T-cell (primary cell): ENCODE data around the gene TRIM45. TPM values are rescaled to one million over a fixed set of nuclear protein-coding genes. Genes with fewer than 3 reads are reported as not detected.

Experiments
- ATAC-seq, 4 experiments: fragments of 200-7000 bp in 3 of 4; fragments of 150-1000 bp in 1 of 4; cut with Tn5 transposase; replicated peaks in 1 of 4; 1 replicate in 3 of 4; 2 replicates in 1 of 4; pipeline ENCODE4 v1.10.0; 2021; ENCODE audit warnings: moderate library complexity in 3 of 4, mild to moderate bottlenecking in 2 of 4, moderate number of reproducible peaks in 1 of 4
- CTCF ChIA-PET, 2 donors: fragments of 300-600 bp; sonication (Branson Sonifier 250); formaldehyde crosslinking; loops; one replicate each; lab custom pipeline; 2022; ENCODE audit warnings: antibody characterized with exemption in 2 of 2; lab: Charles Lee
- POLR2A ChIA-PET, 2 donors: fragments of 300-600 bp; sonication (Branson Sonifier 250); formaldehyde crosslinking; loops; one replicate each; lab custom pipeline; 2022; ENCODE audit warnings: antibody characterized with exemption in 2 of 2; lab: Charles Lee
- DNase-seq, 35 experiments: peaks; one replicate each; pipeline versions ENCODE4 v3.0.0 to v3.0.0-alpha.2; 2013 to 2023
- H3K27ac ChIP-seq: one replicate; pipeline ENCODE4 v1.5.1; 2013; ENCODE audit warnings: low read length
- H3K27me3 ChIP-seq, 2 experiments: replicated peaks in 1 of 2; 1 replicate in 1 of 2; 2 replicates in 1 of 2; pipeline versions ENCODE4 v1.6.1 to v1.7.0; 2013; ENCODE audit warnings: low read length in 1 of 2, mixed read lengths in 1 of 2; ENCODE audit not compliant: control insufficient read depth in 2 of 2, insufficient read depth in 2 of 2; ENCODE audit errors: extremely low read depth in 1 of 2
- H3K36me3 ChIP-seq, 2 donors: 1 replicate in 1 of 2; 2 replicates in 1 of 2; pipeline versions ENCODE4 v1.6.1 to v1.7.0; 2013; ENCODE audit warnings: low read length in 1 of 2; ENCODE audit not compliant: control insufficient read depth in 2 of 2, insufficient read depth in 1 of 2; ENCODE audit errors: extremely low read depth in 1 of 2
- H3K4me1 ChIP-seq, 2 experiments: 1 replicate in 1 of 2; 2 replicates in 1 of 2; pipeline versions ENCODE4 v1.6.1 to v1.7.0; 2013; ENCODE audit warnings: low read length in 2 of 2, mixed read lengths in 1 of 2; ENCODE audit not compliant: insufficient read depth in 2 of 2, control insufficient read depth in 1 of 2; ENCODE audit errors: extremely low read depth in 1 of 2
- H3K4me3 ChIP-seq, 2 donors: 1 replicate in 1 of 2; 2 replicates in 1 of 2; pipeline versions ENCODE4 v1.5.1 to v1.7.0; 2013; ENCODE audit warnings: mild to moderate bottlenecking in 2 of 2, low read length in 1 of 2, moderate library complexity in 1 of 2; ENCODE audit not compliant: control insufficient read depth in 1 of 2; ENCODE audit errors: extremely low read depth in 1 of 2
- H3K9me3 ChIP-seq: 2 replicates; pipeline ENCODE4 v1.7.0; 2013
- H3K27ac Mint-ChIP-seq, 2 donors: one replicate each; pipeline ENCODE4 v1.8.0; 2020 to 2021; ENCODE audit warnings: mild to moderate bottlenecking in 2 of 2, mixed read lengths in 2 of 2
- H3K27me3 Mint-ChIP-seq, 2 donors: one replicate each; pipeline ENCODE4 v1.8.0; 2021 to 2022; ENCODE audit warnings: mixed read lengths in 2 of 2
- H3K36me3 Mint-ChIP-seq: one replicate; pipeline ENCODE4 v1.8.0; 2021; ENCODE audit warnings: mixed read lengths
- H3K4me1 Mint-ChIP-seq, 3 donors: one replicate each; pipeline ENCODE4 v1.8.0; 2020 to 2022; ENCODE audit warnings: mixed read lengths in 3 of 3, mild to moderate bottlenecking in 1 of 3
- H3K4me3 Mint-ChIP-seq, 3 donors: one replicate each; pipeline ENCODE4 v1.8.0; 2020 to 2022; ENCODE audit warnings: mild to moderate bottlenecking in 3 of 3, mixed read lengths in 3 of 3, moderate library complexity in 3 of 3
- H3K9me3 Mint-ChIP-seq, 3 donors: one replicate each; pipeline ENCODE4 v1.8.0; 2020 to 2022; ENCODE audit warnings: mixed read lengths in 3 of 3
- WGBS: methylation state at CpG from one replicate; pipeline ENCODE4 v1.1.5; 2013; ENCODE audit warnings: missing lambda C conversion rate; ENCODE audit not compliant: insufficient coverage; 5-methylcytosine and 5-hydroxymethylcytosine counted together
- total RNA-seq, 35 experiments: library from RNA in 6 of 35; stranded (reverse) in 6 of 35; fragments of 120-200 nt in 1 of 35; gene quantifications; one replicate each; pipeline versions ENCODE4 v1.2.1 to v1.2.4 and lab custom pipeline; 2013 to 2026

TRIM45 gene
- total RNA-seq, 5 donors from 2014 or later (not counting 1 experiment from before 2014, with no cell fraction given), result 0.23 to 0.65 (median 0.30) TPM

- Mint-ChIP-seq H3K36me3 (no peaks in the 10 kb centered on the region), H3K9me3 (no peaks in the 10 kb centered on the region), H3K4me3 (no peak overlapping the region), H3K4me1 (peaks cover 6 to 16% (median 14%) of the 10 kb centered on the region in 3 donors), H3K27ac (no peak overlapping the region), H3K27me3 (peaks cover 0 to 3% of the 10 kb centered on the region in 2 donors)
- H3K27ac ChIP-seq, result no peak overlapping the region
- H3K9me3 ChIP-seq, result no peaks in the 10 kb centered on the region
- 92% methylated on average over 9 of the region's 12 CpGs for WGBS
- H3K36me3 ChIP-seq, result no peaks in the 10 kb centered on the region
- DNase-seq (no peak), ATAC-seq (no peak)
- H3K4me3 ChIP-seq, result no peak overlapping the region
- ChIA-PET CTCF (no interaction called here), POLR2A (no interaction called here)
- H3K27me3 ChIP-seq, result peaks cover 0 to 12% of the 10 kb centered on the region in 2 experiments
- H3K4me1 ChIP-seq, result peaks cover 0 to 15% of the 10 kb centered on the region in 2 experiments
Measured at GRCh38 chr1:117118137-117118536, 3.4 kb downstream of the TRIM45 start.

- no peak overlapping the region for H3K27ac Mint-ChIP-seq
- Histone ChIP-seq H3K27ac (no peak overlapping the region), H3K4me3 (no peak overlapping the region), H3K4me1 (peaks cover 0 to 15% of the 10 kb centered on the region in 2 experiments), H3K36me3 (no peaks in the 10 kb centered on the region), H3K9me3 (no peaks in the 10 kb centered on the region), H3K27me3 (peaks cover 0 to 12% of the 10 kb centered on the region in 2 experiments)
- ChIA-PET CTCF (no interaction called here), POLR2A (no interaction called here)
- H3K36me3 Mint-ChIP-seq, result no peaks in the 10 kb centered on the region
- no peak for ATAC-seq
- DNase-seq, result no peak
- WGBS, result 100% methylated on average over 2 of the region's 2 CpGs
- peaks cover 0 to 3% of the 10 kb centered on the region in 2 donors for H3K27me3 Mint-ChIP-seq
- no peaks in the 10 kb centered on the region for H3K9me3 Mint-ChIP-seq
- H3K4me3 Mint-ChIP-seq, result no peak overlapping the region
- H3K4me1 Mint-ChIP-seq, result peaks cover 6 to 14% (median 13%) of the 10 kb centered on the region in 3 donors
Measured at GRCh38 chr1:117117697-117118096, 3.9 kb downstream of the TRIM45 start.

- peaks cover 6 to 13% (median 12%) of the 10 kb centered on the region in 3 donors for H3K4me1 Mint-ChIP-seq
- Histone ChIP-seq H3K4me1 (peaks cover 0 to 8% of the 10 kb centered on the region in 2 experiments), H3K27ac (no peak overlapping the region), H3K36me3 (no peaks in the 10 kb centered on the region), H3K9me3 (no peaks in the 10 kb centered on the region), H3K27me3 (peaks cover 0 to 4% of the 10 kb centered on the region in 2 experiments), H3K4me3 (no peak overlapping the region)
- no peak overlapping the region for H3K4me3 Mint-ChIP-seq
- POLR2A ChIA-PET, result interaction anchor here in 1 of 2 donors (0.7 kb wide), 1 partner anchor 13 kb away, joined by 4 read pairs; no protein-coding TSS in a partner anchor
- no peaks in the 10 kb centered on the region for H3K9me3 Mint-ChIP-seq
- no peak for DNase-seq
- H3K27ac Mint-ChIP-seq, result no peak overlapping the region
- ATAC-seq, result no peak
- H3K27me3 Mint-ChIP-seq, result peaks cover 0 to 3% of the 10 kb centered on the region in 2 donors
- WGBS, result no CpG with 5 or more reads among the region's 3 CpGs
- no peaks in the 10 kb centered on the region for H3K36me3 Mint-ChIP-seq
- CTCF ChIA-PET, result interaction anchor here in 1 of 2 donors (0.6 to 1.0 kb wide), 2 partner anchors 12 to 783 kb away, joined by 3 to 4 read pairs; no protein-coding TSS in a partner anchor
Measured at GRCh38 chr1:117116784-117117130, 4.8 kb downstream of the TRIM45 start.

GRCh38 chr1:117116090-117116783 lies 5.3 kb downstream of the TRIM45 start:
- no peaks in the 10 kb centered on the region for H3K9me3 Mint-ChIP-seq
- H3K27me3 Mint-ChIP-seq, result peaks cover 0 to 3% of the 10 kb centered on the region in 2 donors
- no peak overlapping the region for H3K27ac ChIP-seq
- CTCF ChIA-PET, result interaction anchor here in 1 of 2 donors (0.6 to 1.0 kb wide), 2 partner anchors 13 to 783 kb away, joined by 3 to 4 read pairs; no protein-coding TSS in a partner anchor
- no peak overlapping the region for H3K4me3 Mint-ChIP-seq
- no peaks in the 10 kb centered on the region for H3K36me3 Mint-ChIP-seq
- no peaks in the 10 kb centered on the region for H3K36me3 ChIP-seq
- DNase-seq (no peak), ATAC-seq (no peak)
- H3K4me1 ChIP-seq, result peaks cover 0 to 6% of the 10 kb centered on the region in 2 experiments
- H3K27me3 ChIP-seq, result peaks cover 0 to 2% of the 10 kb centered on the region in 2 experiments
- H3K9me3 ChIP-seq, result no peaks in the 10 kb centered on the region
- 83% methylated on average over 1 of the region's 13 CpGs for WGBS
- H3K4me3 ChIP-seq, result no peak overlapping the region
- peaks cover 6 to 13% (median 12%) of the 10 kb centered on the region in 3 donors for H3K4me1 Mint-ChIP-seq
- POLR2A ChIA-PET, result interaction anchor here in 1 of 2 donors (0.7 kb wide), 1 partner anchor 13 kb away, joined by 4 read pairs; no protein-coding TSS in a partner anchor
- H3K27ac Mint-ChIP-seq, result no peak overlapping the region

- Mint-ChIP-seq H3K9me3 (no peaks in the 10 kb centered on the region), H3K4me1 (peaks cover 0 to 15% (median 13%) of the 10 kb centered on the region in 3 donors), H3K27ac (no peak overlapping the region), H3K4me3 (no peak overlapping the region), H3K27me3 (peaks cover 0 to 3% of the 10 kb centered on the region in 2 donors), H3K36me3 (no peaks in the 10 kb centered on the region)
- CTCF ChIA-PET, result interaction anchor here in 1 of 2 donors (0.5 to 1.6 kb wide), 4 partner anchors 10 to 19 kb away, joined by 3 to 6 read pairs (median 4); no protein-coding TSS in a partner anchor
- H3K9me3 ChIP-seq, result no peaks in the 10 kb centered on the region
- ATAC-seq (no peak), DNase-seq (no peak)
- no peaks in the 10 kb centered on the region for H3K27me3 ChIP-seq
- H3K4me1 ChIP-seq, result no peaks in the 10 kb centered on the region
- H3K36me3 ChIP-seq, result no peaks in the 10 kb centered on the region
- H3K27ac ChIP-seq, result no peak overlapping the region
- POLR2A ChIA-PET, result no interaction called here
- WGBS, result no CpG with 5 or more reads among the region's 2 CpGs
- no peak overlapping the region for H3K4me3 ChIP-seq
Measured at GRCh38 chr1:117114877-117115276, 6.7 kb downstream of the TRIM45 start.

- WGBS, result 93% methylated on average over 11 of the region's 11 CpGs
- CTCF ChIA-PET, result interaction anchor here (0.5 to 1.6 kb wide), 2 partner anchors 15 kb away, joined by 3 to 4 read pairs; no protein-coding TSS in a partner anchor
Measured at GRCh38 chr1:117113199-117113598, 8.3 kb downstream of the TRIM45 start.

More at GRCh38 chr1:117113199-117113598, 8.3 kb downstream of the TRIM45 start:
- POLR2A ChIA-PET, result no interaction called here
- Mint-ChIP-seq H3K4me1 (peaks cover 0 to 19% (median 13%) of the 10 kb centered on the region in 3 donors), H3K36me3 (no peaks in the 10 kb centered on the region), H3K9me3 (no peaks in the 10 kb centered on the region), H3K4me3 (no peak overlapping the region), H3K27me3 (peaks cover 0 to 3% of the 10 kb centered on the region in 2 donors), H3K27ac (no peak overlapping the region)
- no peak for DNase-seq
- no peaks in the 10 kb centered on the region for H3K36me3 ChIP-seq
- no peaks in the 10 kb centered on the region for H3K27me3 ChIP-seq
- no peak overlapping the region for H3K4me3 ChIP-seq
- H3K4me1 ChIP-seq, result no peaks in the 10 kb centered on the region
- no peak overlapping the region for H3K27ac ChIP-seq
- no peaks in the 10 kb centered on the region for H3K9me3 ChIP-seq
- no peak for ATAC-seq
